ENCODE measurements around the gene CERS6. TPM values are rescaled to one million over a fixed set of nuclear protein-coding genes. Genes with fewer than 3 reads are reported as not detected.

CERS6 gene
- total RNA-seq, 3 donors from 2014 or later: 14.1 to 17.2 (median 16.7) TPM

- Mint-ChIP-seq H3K4me3 (no peak overlapping the region), H3K9me3 (no peaks in the 10 kb centered on the region), H3K27me3 (ENCODE audit: low read depth) (no peaks in the 10 kb centered on the region), H3K36me3 (ENCODE audit: insufficient read depth) (peaks cover 4% of the 10 kb centered on the region), H3K4me1 (ENCODE audit: low read depth) (peaks cover 51% of the 10 kb centered on the region)
- DNase-seq (no peak), ATAC-seq (no peak)
These were observed 128.8 kb downstream of the CERS6 start for GRCh38 chr2:168584911-168585310.

DNA sequence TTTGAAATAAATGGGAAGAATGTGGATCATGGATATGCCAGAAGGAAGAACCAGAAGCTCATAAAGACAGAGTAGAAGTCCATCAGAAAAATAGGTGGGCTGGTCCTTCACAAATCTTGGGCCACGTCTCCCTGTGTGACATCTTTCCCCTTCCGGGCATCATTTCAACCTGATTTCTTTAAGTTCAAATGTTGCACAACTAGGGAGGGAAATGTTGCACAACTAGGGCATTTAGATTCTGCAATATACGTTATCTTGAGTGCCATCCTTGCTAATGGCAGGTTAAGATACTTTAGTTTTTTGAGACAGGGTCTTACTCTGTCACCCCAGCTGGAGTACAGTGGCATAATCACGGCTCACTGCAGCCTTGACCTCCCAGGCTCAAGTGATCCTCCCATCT, 129.6 kb downstream of the CERS6 start:
- DNase-seq (no peak), ATAC-seq (no peak)
- Mint-ChIP-seq H3K4me1 (ENCODE audit: low read depth) (peaks cover 44% of the 10 kb centered on the region), H3K9me3 (no peaks in the 10 kb centered on the region), H3K27me3 (ENCODE audit: low read depth) (no peaks in the 10 kb centered on the region), H3K36me3 (ENCODE audit: insufficient read depth) (peaks cover 4% of the 10 kb centered on the region), H3K4me3 (no peak overlapping the region)

GRCh38 chr2:168587307-168587706, 131.2 kb downstream of the CERS6 start:
- Mint-ChIP-seq H3K27me3 (ENCODE audit: low read depth) (no peaks in the 10 kb centered on the region), H3K9me3 (no peaks in the 10 kb centered on the region), H3K4me1 (ENCODE audit: low read depth) (peaks cover 33% of the 10 kb centered on the region), H3K4me3 (no peak overlapping the region), H3K36me3 (ENCODE audit: insufficient read depth) (peaks cover 4% of the 10 kb centered on the region)
- no peak for DNase-seq
- ATAC-seq: no peak

DNA sequence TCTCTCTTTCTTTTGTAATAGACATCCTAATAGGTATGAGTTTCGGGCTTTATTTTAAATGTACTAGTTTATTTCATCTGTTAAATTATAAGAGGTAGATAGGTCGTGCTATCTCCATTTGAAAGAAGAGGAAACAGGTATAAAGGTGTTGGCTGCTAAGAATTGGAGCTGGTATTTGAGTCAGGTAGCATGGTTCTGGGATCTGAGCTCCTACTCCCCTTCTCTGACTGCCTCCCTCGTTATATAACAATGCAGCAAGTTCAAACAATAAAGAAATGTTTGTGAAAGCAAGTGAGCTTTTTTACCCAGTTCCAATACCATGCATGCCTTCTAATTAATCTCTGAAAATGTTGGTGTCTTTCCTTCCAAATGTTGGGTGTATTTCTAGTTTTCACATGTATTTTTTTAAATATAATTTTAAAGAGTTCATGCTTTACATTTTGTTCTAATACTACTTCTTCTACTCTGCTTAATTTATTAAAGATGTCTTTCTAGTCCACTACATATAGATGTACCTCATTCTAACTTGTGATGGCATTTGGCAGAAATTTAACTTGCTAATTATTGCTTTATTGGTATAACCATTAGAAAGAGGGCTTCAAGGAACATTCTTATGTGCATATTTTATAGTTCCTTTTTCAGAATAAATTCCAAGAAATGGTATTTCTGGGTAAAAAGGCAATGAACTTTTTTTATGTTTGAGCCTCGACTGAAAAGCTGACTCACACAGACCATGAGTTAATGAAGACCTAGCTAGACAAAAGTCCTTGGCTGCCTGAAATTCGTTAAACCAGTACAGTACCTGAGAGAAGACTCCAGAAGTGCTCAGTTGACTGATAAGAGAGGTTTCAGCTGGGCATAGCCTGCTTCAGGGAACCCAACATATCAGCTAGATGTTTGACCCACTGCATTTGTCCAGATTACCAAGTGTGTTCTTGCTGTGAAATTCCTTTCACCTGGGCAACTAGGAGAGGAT, 133.5 kb downstream of the CERS6 start:
- ATAC-seq (no peak), DNase-seq (no peak)
- Mint-ChIP-seq H3K36me3 (ENCODE audit: insufficient read depth) (peaks cover 4% of the 10 kb centered on the region), H3K4me3 (no peak overlapping the region), H3K4me1 (ENCODE audit: low read depth) (peaks cover 17% of the 10 kb centered on the region), H3K27me3 (ENCODE audit: low read depth) (no peaks in the 10 kb centered on the region), H3K9me3 (no peaks in the 10 kb centered on the region)

GRCh38 chr2:168592181-168592831, 136.2 kb downstream of the CERS6 start:
- Mint-ChIP-seq H3K36me3 (ENCODE audit: insufficient read depth) (peaks cover 7% of the 10 kb centered on the region), H3K9me3 (no peaks in the 10 kb centered on the region), H3K27me3 (ENCODE audit: low read depth) (no peaks in the 10 kb centered on the region), H3K4me1 (ENCODE audit: low read depth) (peaks cover 19% of the 10 kb centered on the region), H3K4me3 (no peak overlapping the region)
- no peak for DNase-seq
- no peak for ATAC-seq

DNA sequence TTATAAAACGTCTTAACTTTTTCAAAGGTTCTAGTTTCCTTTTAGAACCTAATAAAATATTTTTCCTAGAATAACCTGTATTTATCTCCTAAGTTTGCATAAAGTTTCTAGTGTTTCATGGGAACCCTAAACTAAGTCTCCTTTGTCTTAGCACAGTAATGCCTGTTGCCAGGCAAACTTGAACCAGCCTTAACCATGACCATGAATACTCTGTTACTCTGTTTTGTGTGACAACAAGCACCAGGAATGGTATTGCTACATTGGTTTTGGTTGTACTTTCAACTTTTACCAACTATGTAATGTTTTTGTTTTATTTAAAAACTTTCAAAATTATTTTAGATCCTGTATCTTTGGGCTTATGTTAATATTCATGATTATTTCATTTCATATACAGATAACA, 137.6 kb downstream of the CERS6 start:
- Mint-ChIP-seq H3K4me1 (ENCODE audit: low read depth) (peaks cover 21% of the 10 kb centered on the region), H3K4me3 (no peak overlapping the region), H3K9me3 (no peaks in the 10 kb centered on the region), H3K36me3 (ENCODE audit: insufficient read depth) (peaks cover 2% of the 10 kb centered on the region), H3K27me3 (ENCODE audit: low read depth) (no peaks in the 10 kb centered on the region)
- no peak for DNase-seq
- no peak for ATAC-seq

DNA sequence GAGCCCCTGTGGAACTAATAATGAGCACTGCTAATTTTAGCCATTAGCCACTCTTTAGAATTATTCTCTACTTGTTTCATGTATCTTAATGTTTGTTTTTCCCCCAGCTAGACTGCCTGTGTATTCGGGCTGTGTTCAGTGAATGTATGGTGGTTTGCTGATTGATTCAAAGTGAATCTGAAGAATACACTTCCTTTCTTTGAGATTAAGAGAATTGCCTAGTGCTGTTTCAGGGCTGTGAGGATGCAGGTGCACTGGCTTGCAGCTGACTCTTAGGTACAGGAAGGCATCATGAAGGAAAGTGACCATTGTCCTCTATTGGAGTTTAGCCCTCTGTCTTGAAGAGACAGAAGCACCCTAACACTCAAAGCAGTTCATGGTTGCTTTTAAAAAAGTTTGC, 138.7 kb downstream of the CERS6 start:
- Mint-ChIP-seq H3K27me3 (ENCODE audit: low read depth) (no peaks in the 10 kb centered on the region), H3K4me1 (ENCODE audit: low read depth) (peaks cover 21% of the 10 kb centered on the region), H3K4me3 (no peak overlapping the region), H3K9me3 (no peaks in the 10 kb centered on the region), H3K36me3 (ENCODE audit: insufficient read depth) (peaks cover 2% of the 10 kb centered on the region)
- DNase-seq: no peak
- ATAC-seq: no peak

DNA sequence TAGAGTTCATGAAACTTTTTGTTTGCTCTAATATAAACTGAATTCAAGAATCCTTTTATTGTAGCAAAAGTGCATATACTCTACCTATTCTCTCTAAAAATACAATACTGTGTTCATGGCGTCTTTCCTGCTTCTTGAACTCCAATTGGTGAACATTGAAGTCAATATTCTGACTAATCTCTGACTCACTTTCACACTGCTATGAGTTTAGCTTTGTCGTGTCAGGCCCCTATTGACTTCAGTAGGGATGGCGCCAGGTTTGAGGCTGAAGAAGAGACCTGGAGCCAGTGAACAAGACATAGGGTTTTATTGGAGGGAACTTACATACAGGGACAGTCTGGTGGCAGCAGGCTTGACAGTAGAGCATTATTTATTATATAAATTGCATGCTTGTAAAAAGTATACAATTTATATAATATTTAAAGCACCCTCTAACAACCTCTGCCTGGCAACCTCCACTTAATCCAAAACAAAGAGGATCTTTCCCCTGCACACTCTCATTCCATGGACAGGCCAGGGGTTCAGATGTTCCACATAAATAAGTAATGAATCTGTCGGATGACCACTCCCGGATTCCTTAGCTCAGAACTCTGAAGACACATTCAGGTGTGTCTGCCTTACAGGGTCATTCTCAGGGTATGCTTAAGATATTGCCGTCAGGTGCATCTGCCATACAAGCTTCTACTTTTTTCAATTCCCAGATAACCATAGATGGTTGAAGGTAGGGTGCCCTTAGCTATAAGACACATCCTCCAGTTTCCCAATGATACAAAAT, 141.0 kb downstream of the CERS6 start:
- ATAC-seq (peak; percentile 60 to 80), DNase-seq (no peak)
- no peaks in the 10 kb centered on the region for H3K27me3 Mint-ChIP-seq (ENCODE audit: low read depth)
- H3K4me3 Mint-ChIP-seq: no peak overlapping the region
- no peaks in the 10 kb centered on the region for H3K9me3 Mint-ChIP-seq
- peaks cover 21% of the 10 kb centered on the region for H3K4me1 Mint-ChIP-seq (ENCODE audit: low read depth)
- peaks cover 5% of the 10 kb centered on the region for H3K36me3 Mint-ChIP-seq (ENCODE audit: insufficient read depth)

DNA sequence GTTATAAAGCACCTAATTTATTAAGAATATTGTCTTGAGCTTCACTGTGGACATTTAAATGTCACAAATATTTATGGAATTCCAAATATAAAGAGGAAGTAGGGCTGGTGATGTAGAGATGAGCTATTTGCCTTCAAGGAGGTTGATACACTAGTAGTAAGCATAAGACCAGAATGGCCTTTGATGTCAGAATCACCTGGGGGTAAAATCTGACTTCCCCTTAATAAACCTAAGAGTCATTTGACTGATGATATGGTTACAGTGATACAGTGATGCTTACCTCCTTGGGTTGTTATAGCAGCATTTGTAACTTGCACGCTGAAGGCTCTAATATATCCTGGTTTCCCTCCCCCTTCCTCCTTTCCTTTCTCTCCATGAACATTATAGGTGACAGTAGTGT, 143.7 kb downstream of the CERS6 start:
- peaks cover 10% of the 10 kb centered on the region for H3K9me3 Mint-ChIP-seq
- no peaks in the 10 kb centered on the region for H3K27me3 Mint-ChIP-seq (ENCODE audit: low read depth)
- peaks cover 21% of the 10 kb centered on the region for H3K4me1 Mint-ChIP-seq (ENCODE audit: low read depth)
- no peak for DNase-seq
- H3K4me3 Mint-ChIP-seq: no peak overlapping the region
- ATAC-seq: no peak
- peaks cover 16% of the 10 kb centered on the region for H3K36me3 Mint-ChIP-seq (ENCODE audit: insufficient read depth)

- DNase-seq: no peak
- Mint-ChIP-seq H3K4me1 (ENCODE audit: low read depth) (peaks cover 12% of the 10 kb centered on the region), H3K27me3 (ENCODE audit: low read depth) (no peaks in the 10 kb centered on the region), H3K9me3 (peaks cover 17% of the 10 kb centered on the region), H3K36me3 (ENCODE audit: insufficient read depth) (peaks cover 19% of the 10 kb centered on the region), H3K4me3 (no peak overlapping the region)
- ATAC-seq: no peak
These were observed 144.9 kb downstream of the CERS6 start for GRCh38 chr2:168600949-168601348.

DNA sequence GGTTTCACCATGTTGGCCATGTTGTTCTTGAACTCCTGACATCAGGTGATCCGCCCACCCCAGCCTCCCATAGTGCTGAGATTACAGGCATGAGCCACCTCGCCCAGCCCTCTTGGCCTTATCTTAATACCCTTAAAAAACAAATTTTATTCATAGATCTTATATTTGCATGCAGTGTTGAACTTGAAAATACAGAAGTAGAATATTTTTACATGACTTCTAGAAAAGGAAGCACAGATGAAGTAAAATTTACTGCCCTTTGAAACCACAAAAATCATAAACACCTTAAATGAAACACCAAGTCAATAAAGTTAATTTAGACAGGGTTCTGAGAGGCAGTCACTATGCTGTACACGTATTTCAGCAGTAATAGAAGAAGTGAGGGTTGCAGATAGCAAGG, 145.7 kb downstream of the CERS6 start:
- Mint-ChIP-seq H3K36me3 (ENCODE audit: insufficient read depth) (peaks cover 26% of the 10 kb centered on the region), H3K4me3 (no peak overlapping the region), H3K4me1 (ENCODE audit: low read depth) (peaks cover 12% of the 10 kb centered on the region), H3K9me3 (peaks cover 17% of the 10 kb centered on the region), H3K27me3 (ENCODE audit: low read depth) (no peaks in the 10 kb centered on the region)
- ATAC-seq (no peak), DNase-seq (no peak)

DNA sequence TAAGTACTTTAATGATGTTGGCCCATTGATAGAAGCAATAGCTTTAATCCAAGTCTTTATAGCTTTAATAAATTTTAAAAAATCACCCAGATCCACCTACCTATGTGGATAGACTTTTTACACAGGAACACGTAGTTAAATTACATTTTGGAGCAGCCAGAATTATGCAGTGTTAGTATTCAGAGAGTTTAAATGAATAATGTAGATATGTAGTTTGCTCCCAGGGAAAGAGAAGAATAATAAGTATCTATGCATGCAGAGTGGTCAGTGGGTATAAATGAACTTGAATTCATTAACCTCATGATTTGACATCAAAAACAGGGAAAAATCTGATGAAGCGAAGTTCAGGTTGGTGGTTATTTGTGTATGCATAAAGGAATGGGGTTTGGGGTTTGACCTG, 146.3 kb downstream of the CERS6 start:
- Mint-ChIP-seq H3K27me3 (ENCODE audit: low read depth) (no peaks in the 10 kb centered on the region), H3K4me1 (ENCODE audit: low read depth) (peaks cover 13% of the 10 kb centered on the region), H3K4me3 (no peak overlapping the region), H3K9me3 (peaks cover 17% of the 10 kb centered on the region), H3K36me3 (ENCODE audit: insufficient read depth) (peaks cover 25% of the 10 kb centered on the region)
- DNase-seq: no peak
- ATAC-seq: no peak

GRCh38 chr2:168602846-168603401, 146.9 kb downstream of the CERS6 start:
- DNase-seq: no peak
- Mint-ChIP-seq H3K9me3 (peaks cover 17% of the 10 kb centered on the region), H3K36me3 (ENCODE audit: insufficient read depth) (peaks cover 25% of the 10 kb centered on the region), H3K4me1 (ENCODE audit: low read depth) (peaks cover 13% of the 10 kb centered on the region), H3K27me3 (ENCODE audit: low read depth) (no peaks in the 10 kb centered on the region), H3K4me3 (no peak overlapping the region)
- ATAC-seq: no peak

- ATAC-seq: no peak
- Mint-ChIP-seq H3K4me1 (ENCODE audit: low read depth) (peaks cover 13% of the 10 kb centered on the region), H3K9me3 (peaks cover 17% of the 10 kb centered on the region), H3K36me3 (ENCODE audit: insufficient read depth) (peaks cover 25% of the 10 kb centered on the region), H3K27me3 (ENCODE audit: low read depth) (no peaks in the 10 kb centered on the region), H3K4me3 (no peak overlapping the region)
- DNase-seq: no peak
These were observed 147.4 kb downstream of the CERS6 start for GRCh38 chr2:168603439-168603961.
